Midbrain (tissue), 1 donor: ENCODE results near the gene SLC26A5.
"Not testable (repeated sequence)": the region's sequence is repeated elsewhere in the genome, so short reads cannot be mapped to it uniquely, and the experiment has no call there.

Source experiments
- DNase-seq: peaks from one replicate; lab custom pipeline; 2025; lab: John Stamatoyannopoulos, UW

The SLC26A5 gene

GRCh38 chr7:103446049-103446520, at the start of gene SLC26A5:
SLC26A5 (minus strand) TSS chr7:103446207; CDS start chr7:103421514, 24,693 bp downstream.
- DNase-seq: no peak

GRCh38 chr7:103487419-103487818, 41.4 kb upstream of the SLC26A5 start:
- DNase-seq: no peak

- DNase-seq: not testable (repeated sequence)
Observed at GRCh38 chr7:103486873-103487272, 40.9 kb upstream of the SLC26A5 start.

- no peak for DNase-seq
Observed at GRCh38 chr7:103480771-103481170, 34.8 kb upstream of the SLC26A5 start.

- DNase-seq: no peak
Observed at GRCh38 chr7:103474956-103475355, 28.9 kb upstream of the SLC26A5 start.

- DNase-seq: no peak
Observed at GRCh38 chr7:103469095-103469948, 23.3 kb upstream of the SLC26A5 start.

- DNase-seq: no peak
Observed at GRCh38 chr7:103466814-103467213, 20.8 kb upstream of the SLC26A5 start.

GRCh38 chr7:103462358-103462757, 16.4 kb upstream of the SLC26A5 start:
- no peak for DNase-seq

GRCh38 chr7:103447073-103447960, 1.3 kb upstream of the SLC26A5 start:
- DNase-seq: peak; percentile 37

GRCh38 chr7:103445228-103446048, 569 bp downstream of the SLC26A5 start:
- DNase-seq: no peak

GRCh38 chr7:103439661-103440060, 6.3 kb downstream of the SLC26A5 start:
- DNase-seq: no peak

GRCh38 chr7:103437623-103438022, 8.4 kb downstream of the SLC26A5 start:
- no peak for DNase-seq

GRCh38 chr7:103432712-103433111, 13.3 kb downstream of the SLC26A5 start:
- no peak for DNase-seq

- no peak for DNase-seq
Observed at GRCh38 chr7:103425177-103425576, 20.8 kb downstream of the SLC26A5 start.

- no peak for DNase-seq
Observed at GRCh38 chr7:103423467-103424179, 22.4 kb downstream of the SLC26A5 start.

- no peak for DNase-seq
Observed at GRCh38 chr7:103420857-103421384, 25.1 kb downstream of the SLC26A5 start.

- DNase-seq: no peak
Observed at GRCh38 chr7:103418241-103418640, 27.8 kb downstream of the SLC26A5 start.

GRCh38 chr7:103413407-103413806, 32.6 kb downstream of the SLC26A5 start:
- no peak for DNase-seq

GRCh38 chr7:103412151-103412550, 33.9 kb downstream of the SLC26A5 start:
- no peak for DNase-seq

- DNase-seq: not testable (repeated sequence)
Observed at GRCh38 chr7:103405789-103406613, 40.0 kb downstream of the SLC26A5 start.
